Muscle layer of duodenum (tissue), 2 donors: ENCODE measurements around the gene SGCD.

ENCODE experiments used
- H3K27ac ChIP-seq: one replicate; pipeline ENCODE4 v1.7.0; 2013; ENCODE audit warnings: mild to moderate bottlenecking, low read length
- H3K27me3 ChIP-seq: one replicate; pipeline ENCODE4 v1.7.0; 2013; ENCODE audit warnings: low read depth, mild to moderate bottlenecking, control low read depth, low read length
- H3K36me3 ChIP-seq, 2 donors: one replicate each; pipeline ENCODE4 v1.7.0; 2013; ENCODE audit warnings: low read length in 2 of 2, control low read depth in 1 of 2, mild to moderate bottlenecking in 1 of 2; ENCODE audit not compliant: insufficient read depth in 2 of 2, control insufficient read depth in 1 of 2
- H3K4me1 ChIP-seq, 2 donors: one replicate each; pipeline ENCODE4 v1.7.0; 2013; ENCODE audit warnings: low read length in 2 of 2, mild to moderate bottlenecking in 2 of 2, control low read depth in 1 of 2, moderate library complexity in 1 of 2; ENCODE audit not compliant: insufficient read depth in 2 of 2, control insufficient read depth in 1 of 2
- H3K4me3 ChIP-seq, 2 donors: one replicate each; pipeline ENCODE4 v1.7.0; 2013; ENCODE audit warnings: low read length in 2 of 2, low read depth in 1 of 2, mild to moderate bottlenecking in 1 of 2
- H3K9me3 ChIP-seq, 2 donors: one replicate each; pipeline ENCODE4 v1.7.0; 2013; ENCODE audit warnings: low read length in 2 of 2, control low read depth in 1 of 2, mild to moderate bottlenecking in 1 of 2; ENCODE audit not compliant: control insufficient read depth in 1 of 2
- donor health status: healthy.

SGCD gene

DNA sequence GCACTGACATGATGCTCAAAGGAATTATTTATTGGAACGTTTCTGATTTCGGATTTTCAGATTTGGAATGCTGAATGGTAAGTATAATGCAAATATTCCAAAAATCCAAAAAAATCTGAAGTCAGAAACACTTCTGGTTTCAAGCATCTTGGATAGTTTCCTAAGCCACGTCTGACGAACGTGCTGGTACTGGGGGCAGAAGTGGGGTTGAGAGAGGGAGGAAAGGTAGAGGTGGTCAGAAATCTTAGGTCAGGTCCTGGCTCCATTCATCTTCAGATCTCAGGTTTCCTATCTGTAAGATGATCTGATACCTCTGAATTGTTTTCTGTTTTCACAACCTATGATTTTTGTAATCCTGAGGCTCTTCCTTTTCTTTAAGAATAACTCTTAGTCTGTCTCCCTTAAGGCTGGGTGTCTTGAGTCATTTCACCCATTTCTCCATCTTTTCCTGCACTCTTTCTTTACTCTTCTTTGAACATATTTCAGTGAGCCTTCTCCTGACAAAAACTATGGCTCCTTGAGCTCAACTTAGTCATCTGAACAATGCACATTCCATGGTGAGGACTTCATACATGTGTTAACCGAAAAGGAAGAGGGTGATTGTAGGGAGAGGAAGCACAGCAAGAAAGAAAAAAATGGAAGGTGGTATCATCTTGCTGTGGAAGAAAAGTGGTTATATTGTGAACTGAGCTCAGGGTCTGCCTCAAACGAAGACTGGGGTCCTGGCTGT is 3.3 kb downstream of the SGCD start:
- H3K27ac ChIP-seq = no peak overlapping the region
- H3K9me3 ChIP-seq = no peaks in the 10 kb centered on the region
- no peak overlapping the region for H3K4me3 ChIP-seq
- H3K36me3 ChIP-seq = no peaks in the 10 kb centered on the region
- peaks cover 0 to 17% of the 10 kb centered on the region in 2 donors for H3K4me1 ChIP-seq
- no peaks in the 10 kb centered on the region for H3K27me3 ChIP-seq

DNA sequence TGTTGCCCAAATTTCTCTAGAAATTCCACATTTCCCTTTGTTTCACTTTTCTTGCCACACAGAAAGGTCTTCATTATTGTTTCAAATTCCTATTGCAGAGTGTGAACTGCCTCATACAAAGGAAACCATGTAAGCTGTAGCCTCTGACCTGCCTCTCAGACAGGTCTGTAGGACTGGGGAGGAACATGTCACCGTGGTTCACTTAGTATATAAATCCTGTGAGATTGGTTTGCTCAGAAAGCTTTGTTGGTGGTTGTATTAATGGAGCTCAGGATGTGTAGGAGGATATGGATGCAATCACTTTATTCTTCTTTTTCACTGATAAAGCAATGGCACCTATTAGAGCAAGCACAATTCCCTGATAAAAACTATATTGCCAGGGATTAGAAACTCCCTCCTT is 4.2 kb downstream of the SGCD start:
- Histone ChIP-seq H3K4me1 (peaks cover 0 to 9% of the 10 kb centered on the region in 2 donors), H3K4me3 (no peak overlapping the region), H3K9me3 (no peaks in the 10 kb centered on the region), H3K27ac (no peak overlapping the region), H3K27me3 (no peaks in the 10 kb centered on the region), H3K36me3 (no peaks in the 10 kb centered on the region)

DNA sequence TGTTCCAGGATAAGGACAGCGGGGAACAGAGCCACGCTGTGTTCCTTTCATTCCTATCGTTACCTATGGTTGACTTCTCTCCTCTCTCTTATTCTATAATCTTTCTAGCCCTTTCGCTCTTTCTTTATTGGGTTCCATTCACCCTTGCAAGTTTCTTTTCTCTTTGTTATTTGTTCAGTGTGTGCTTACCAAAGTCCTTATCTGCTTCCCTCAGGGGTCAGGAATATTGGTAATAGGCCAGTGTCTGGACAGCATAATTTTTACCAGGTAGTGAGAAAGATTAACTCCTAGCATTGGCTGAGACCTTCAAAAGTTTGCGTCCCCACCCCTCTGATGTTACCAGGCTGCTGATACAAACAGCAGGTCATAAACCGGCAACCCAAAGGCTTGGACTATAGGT is 4.9 kb downstream of the SGCD start:
- Histone ChIP-seq H3K36me3 (no peaks in the 10 kb centered on the region), H3K27ac (no peak overlapping the region), H3K4me1 (peaks cover 0 to 4% of the 10 kb centered on the region in 2 donors)

DNA sequence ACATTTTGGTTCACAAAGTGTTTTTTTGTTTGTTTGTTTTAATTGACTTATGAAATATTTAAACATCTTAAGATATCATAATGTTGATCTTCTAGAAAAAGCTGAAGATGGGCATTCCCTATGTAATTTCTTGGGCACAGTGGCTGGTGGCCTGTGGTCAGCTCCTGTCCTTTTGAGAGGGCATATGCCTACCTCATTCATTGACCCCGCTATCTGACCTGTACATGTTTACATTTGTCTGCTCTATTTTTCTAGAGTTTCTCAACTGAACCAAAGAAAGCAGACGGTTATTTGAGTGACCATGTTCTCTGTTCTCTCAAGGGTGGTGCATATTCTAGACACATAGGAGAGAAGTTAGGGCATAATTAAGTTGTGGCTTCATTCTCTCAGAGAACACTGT is 5.3 kb downstream of the SGCD start:
- H3K9me3 ChIP-seq = no peaks in the 10 kb centered on the region
- H3K36me3 ChIP-seq = no peaks in the 10 kb centered on the region
- no peaks in the 10 kb centered on the region for H3K27me3 ChIP-seq
- H3K4me1 ChIP-seq = peaks cover 0 to 4% of the 10 kb centered on the region in 2 donors
- no peak overlapping the region for H3K27ac ChIP-seq
- no peak overlapping the region for H3K4me3 ChIP-seq

More for the DNA sequence above, 4.9 kb downstream of the SGCD start:
- H3K4me3 ChIP-seq = no peak overlapping the region
- no peaks in the 10 kb centered on the region for H3K27me3 ChIP-seq
- no peaks in the 10 kb centered on the region for H3K9me3 ChIP-seq

DNA sequence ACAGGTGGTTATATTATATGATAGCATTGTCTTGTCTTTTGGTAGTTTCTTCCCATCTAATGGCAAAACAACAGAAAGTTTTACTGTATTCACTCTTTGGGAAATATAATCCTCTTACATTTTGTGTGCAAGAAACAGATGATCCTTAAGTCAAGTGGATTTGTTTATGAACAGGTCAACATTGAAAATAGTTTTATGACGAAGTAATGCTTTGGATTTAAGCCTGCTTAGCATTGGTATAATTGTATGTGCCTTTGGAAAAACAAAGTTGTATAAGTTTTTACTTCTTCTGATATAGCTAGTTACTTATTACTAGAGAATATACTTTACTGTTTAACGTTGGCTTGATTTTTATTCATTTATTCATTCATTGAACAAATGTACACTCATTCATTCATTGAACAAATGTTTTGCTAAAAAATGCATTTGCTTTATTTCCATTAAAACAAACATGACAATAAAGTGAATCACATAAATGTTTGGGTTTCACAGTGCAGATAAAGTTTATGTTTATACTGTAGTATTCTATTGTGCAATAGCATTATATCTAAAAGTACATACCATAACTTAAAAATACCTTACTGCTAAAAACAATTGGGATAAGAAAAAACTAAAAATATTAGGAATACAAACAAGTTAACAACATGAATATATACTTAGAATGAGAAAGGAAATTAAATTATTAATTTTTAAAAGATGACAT is 12.3 kb downstream of the SGCD start:
- Histone ChIP-seq H3K4me1 (no peaks in the 10 kb centered on the region), H3K4me3 (no peak overlapping the region), H3K27me3 (no peaks in the 10 kb centered on the region), H3K9me3 (no peaks in the 10 kb centered on the region), H3K27ac (no peak overlapping the region), H3K36me3 (no peaks in the 10 kb centered on the region)

DNA sequence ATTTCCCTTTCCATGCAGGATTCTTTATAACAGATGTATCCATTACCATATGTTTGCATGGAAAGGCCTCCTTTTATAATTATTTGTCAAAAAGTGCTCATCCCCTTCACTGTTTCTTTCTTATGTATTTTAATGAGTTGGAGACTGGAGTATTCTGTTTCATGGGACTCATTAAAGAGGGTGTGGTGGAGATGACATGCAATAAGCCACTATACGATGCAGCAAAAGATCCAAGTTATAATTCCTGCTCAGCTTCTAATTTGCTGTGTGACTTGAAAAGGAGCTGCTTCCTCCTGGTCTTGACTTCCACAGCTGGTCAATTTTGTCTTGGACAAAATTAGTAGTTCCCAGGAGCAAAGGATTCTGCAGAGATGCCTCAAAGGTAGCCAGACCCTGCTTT is 13.9 kb downstream of the SGCD start:
- Histone ChIP-seq H3K27me3 (no peaks in the 10 kb centered on the region), H3K36me3 (peaks cover 0 to 3% of the 10 kb centered on the region in 2 donors), H3K4me1 (no peaks in the 10 kb centered on the region), H3K27ac (no peak overlapping the region), H3K4me3 (no peak overlapping the region), H3K9me3 (no peaks in the 10 kb centered on the region)

DNA sequence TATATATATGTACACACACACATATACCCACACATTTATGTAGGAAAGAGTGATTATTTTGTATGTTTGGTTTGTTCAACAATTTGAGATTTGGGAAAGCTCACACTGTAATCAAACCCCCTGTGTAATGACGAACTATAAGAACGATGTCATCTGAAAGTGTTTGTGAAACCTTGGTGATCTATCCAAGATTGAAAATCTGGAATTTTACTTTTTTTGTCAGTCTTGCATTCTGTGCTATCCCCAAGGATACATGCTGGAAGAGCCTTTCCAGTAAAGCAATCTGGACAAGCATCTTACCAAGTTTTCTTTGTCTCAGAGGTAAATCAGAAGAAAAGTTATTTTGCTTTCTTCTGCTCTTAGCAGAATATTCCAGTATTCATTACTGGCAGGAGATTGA is 23.3 kb downstream of the SGCD start:
- Histone ChIP-seq H3K4me1 (no peaks in the 10 kb centered on the region), H3K27ac (no peak overlapping the region), H3K4me3 (no peak overlapping the region), H3K36me3 (peaks cover 0 to 22% of the 10 kb centered on the region in 2 donors), H3K27me3 (no peaks in the 10 kb centered on the region), H3K9me3 (no peaks in the 10 kb centered on the region)

DNA sequence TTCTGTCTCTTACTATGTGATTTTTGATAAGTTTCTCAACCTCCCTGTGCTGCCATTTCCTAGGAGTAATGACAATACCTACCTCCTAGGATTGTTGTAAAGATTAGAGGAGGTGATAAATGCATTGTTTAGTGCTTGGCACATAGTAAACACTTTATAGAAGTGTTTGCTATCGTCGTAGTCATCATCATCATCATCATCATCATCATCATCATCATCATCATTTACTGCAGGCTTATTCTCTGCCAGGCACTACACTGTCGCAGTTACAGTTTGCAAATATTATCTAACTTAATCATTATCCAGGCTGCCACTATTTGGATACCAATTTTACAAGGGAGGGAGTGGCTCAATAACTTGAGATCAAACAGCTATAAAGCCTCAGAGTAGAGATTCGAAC is 24.5 kb downstream of the SGCD start:
- no peak overlapping the region for H3K27ac ChIP-seq
- no peaks in the 10 kb centered on the region for H3K27me3 ChIP-seq
- no peaks in the 10 kb centered on the region for H3K9me3 ChIP-seq
- H3K4me1 ChIP-seq = no peaks in the 10 kb centered on the region
- peaks cover 0 to 18% of the 10 kb centered on the region in 2 donors for H3K36me3 ChIP-seq
- H3K4me3 ChIP-seq = no peak overlapping the region

DNA sequence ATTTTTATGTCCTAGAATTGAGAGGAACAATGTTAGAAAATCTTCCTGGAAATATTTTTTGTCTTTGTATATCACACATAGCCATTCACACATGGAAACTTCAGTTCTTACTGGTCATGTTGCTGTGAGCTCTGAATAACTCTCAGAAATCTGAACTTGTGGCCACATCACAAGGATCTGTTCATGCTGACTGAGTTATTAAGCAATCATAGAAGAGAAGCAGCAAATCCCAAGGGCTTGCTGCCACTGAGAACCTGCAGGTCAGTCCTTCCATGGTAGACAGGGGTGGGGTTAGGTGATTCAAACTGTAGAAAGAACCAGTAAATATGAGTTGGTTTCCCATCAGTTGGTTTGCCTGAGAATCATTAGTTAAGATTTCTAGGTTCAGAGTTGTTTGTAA is 27.6 kb downstream of the SGCD start:
- Histone ChIP-seq H3K27me3 (no peaks in the 10 kb centered on the region), H3K4me3 (no peak overlapping the region), H3K36me3 (peaks cover 0 to 7% of the 10 kb centered on the region in 2 donors), H3K9me3 (no peaks in the 10 kb centered on the region), H3K27ac (no peak overlapping the region), H3K4me1 (no peaks in the 10 kb centered on the region)

DNA sequence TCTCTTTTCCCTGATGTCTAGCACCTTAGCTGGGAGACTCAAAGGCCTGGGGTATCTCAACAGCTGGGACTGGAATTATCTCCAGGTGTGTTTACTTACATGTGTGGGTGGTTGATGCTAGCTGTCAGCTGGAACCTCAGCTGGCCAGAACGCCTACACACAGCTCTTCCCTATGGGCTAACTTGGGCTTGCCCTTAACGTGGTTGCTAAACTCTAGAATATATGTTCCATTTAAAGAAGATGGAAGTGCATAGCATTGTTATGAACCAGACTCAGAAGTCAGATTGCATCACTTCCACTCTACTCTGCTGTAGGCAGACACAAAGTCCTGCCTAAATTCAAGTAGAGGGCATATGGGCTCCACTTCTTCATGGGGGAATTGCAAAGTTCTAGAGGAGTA is 29.3 kb downstream of the SGCD start:
- Histone ChIP-seq H3K4me3 (no peak overlapping the region), H3K36me3 (peaks cover 0 to 4% of the 10 kb centered on the region in 2 donors), H3K9me3 (no peaks in the 10 kb centered on the region), H3K4me1 (no peaks in the 10 kb centered on the region), H3K27ac (no peak overlapping the region), H3K27me3 (no peaks in the 10 kb centered on the region)

DNA sequence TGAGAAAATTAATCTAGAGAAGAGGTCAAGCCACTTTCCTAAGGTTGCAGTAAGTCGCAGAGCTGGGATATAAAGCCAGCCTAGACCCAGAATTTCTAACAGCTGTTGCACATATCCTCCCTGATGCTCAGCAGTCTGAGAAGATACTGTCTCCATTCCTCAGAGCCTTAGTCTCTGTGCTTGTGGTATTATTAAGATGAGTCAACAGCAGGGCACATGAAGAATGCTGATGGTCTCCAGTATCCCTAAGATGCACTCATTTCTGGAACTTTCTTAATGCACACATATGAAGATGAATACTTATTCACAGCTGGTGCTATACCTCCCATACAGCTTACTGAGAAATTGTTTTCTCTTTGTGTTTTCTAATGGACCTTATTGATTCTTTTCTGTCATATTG is 32.5 kb downstream of the SGCD start:
- no peaks in the 10 kb centered on the region for H3K27me3 ChIP-seq
- no peaks in the 10 kb centered on the region for H3K4me1 ChIP-seq
- H3K36me3 ChIP-seq = peaks cover 0 to 6% of the 10 kb centered on the region in 2 donors
- no peak overlapping the region for H3K4me3 ChIP-seq
- no peak overlapping the region for H3K27ac ChIP-seq
- H3K9me3 ChIP-seq = no peaks in the 10 kb centered on the region
